GM23338 (cell line): ENCODE results near the gene PPDPF. TPM values are rescaled to one million over a fixed set of nuclear protein-coding genes. Genes with fewer than 3 reads are reported as not detected.

Source experiments
- ATAC-seq: fragments of 200-7000 bp; cut with Tn5 transposase; 3 replicates; pipeline ENCODE4 v1.9.1; 2020
- DNase-seq: peaks from one replicate; pipeline ENCODE4 v3.0.0-alpha.2; 2015; ENCODE audit warnings: low spot score
- H2AFZ ChIP-seq: fragments of 200-600 bp; sonication (generic); 2 replicates; pipeline ENCODE4 v1.8.0; 2016; ENCODE audit warnings: antibody characterized with exemption, mild to moderate bottlenecking, moderate library complexity
- H3F3A ChIP-seq: fragments of 200-600 bp; sonication (generic); replicated peaks from 2 replicates; pipeline ENCODE4 v1.8.0; 2017; ENCODE audit warnings: antibody characterized with exemption, mixed run types, low read depth
- H3K27ac ChIP-seq: fragments of 200-600 bp; sonication (generic); 2 replicates; pipeline ENCODE4 v1.6.1; 2016; ENCODE audit warnings: low read depth
- H3K27me3 ChIP-seq: fragments of 200-600 bp; sonication (generic); 2 replicates; pipeline ENCODE4 v1.8.0; 2016; ENCODE audit warnings: mild to moderate bottlenecking, mixed run types, moderate library complexity; ENCODE audit not compliant: insufficient read depth
- H3K36me3 ChIP-seq: fragments of 200-600 bp; sonication (generic); 2 replicates; pipeline ENCODE4 v1.8.0; 2016; ENCODE audit warnings: mild to moderate bottlenecking; ENCODE audit not compliant: insufficient read depth
- H3K4me1 ChIP-seq: fragments of 200-600 bp; sonication (generic); 2 replicates; pipeline ENCODE4 v1.8.0; 2016; ENCODE audit warnings: mild to moderate bottlenecking, moderate library complexity; ENCODE audit not compliant: insufficient read depth
- H3K4me2 ChIP-seq: fragments of 200-600 bp; sonication (generic); 2 replicates; pipeline ENCODE4 v1.7.1; 2017; ENCODE audit warnings: mixed run types
- H3K4me3 ChIP-seq: fragments of 200-600 bp; sonication (generic); 2 replicates; pipeline ENCODE4 v1.6.1; 2016; ENCODE audit warnings: mixed run types
- H3K79me2 ChIP-seq: fragments of 200-600 bp; sonication (generic); replicated peaks from 2 replicates; pipeline ENCODE4 v1.8.0; 2017; ENCODE audit warnings: mild to moderate bottlenecking; ENCODE audit not compliant: insufficient read depth
- H3K9me2 ChIP-seq: fragments of 200-600 bp; sonication (generic); 2 replicates; pipeline ENCODE4 v1.8.0; 2017; ENCODE audit not compliant: insufficient read depth
- H4K20me1 ChIP-seq: fragments of 200-600 bp; sonication (generic); replicated peaks from 2 replicates; pipeline ENCODE4 v1.8.0; 2017; ENCODE audit warnings: mild to moderate bottlenecking; ENCODE audit not compliant: insufficient read depth
- H3K27ac Mint-ChIP-seq: 2 replicates; pipeline ENCODE4 v1.8.0; 2020; ENCODE audit warnings: inconsistent platforms, mild to moderate bottlenecking, moderate library complexity, mixed read lengths
- H3K27me3 Mint-ChIP-seq: 3 replicates; pipeline ENCODE4 v1.8.0; 2022; ENCODE audit warnings: low read depth, mild to moderate bottlenecking, moderate library complexity, mixed read lengths, inconsistent platforms; ENCODE audit not compliant: insufficient read depth, poor library complexity
- H3K36me3 Mint-ChIP-seq: 3 replicates; pipeline ENCODE4 v1.8.0; 2021; ENCODE audit warnings: low read depth, mild to moderate bottlenecking, inconsistent platforms, moderate library complexity, mixed read lengths
- H3K4me1 Mint-ChIP-seq: 3 replicates; pipeline ENCODE4 v1.8.0; 2020; ENCODE audit warnings: mild to moderate bottlenecking, inconsistent platforms, mixed read lengths
- H3K4me3 Mint-ChIP-seq: 3 replicates; pipeline ENCODE4 v1.8.0; 2021; ENCODE audit warnings: moderate library complexity, mild to moderate bottlenecking, inconsistent platforms, mixed read lengths
- H3K9me3 Mint-ChIP-seq: 3 replicates; pipeline ENCODE4 v1.8.0; 2020; ENCODE audit warnings: moderate library complexity, mild to moderate bottlenecking, inconsistent platforms, mixed read lengths
- CREB1 ChIP-seq: fragments of 250-450 bp; sonication (Bioruptor Pico); IDR thresholded peaks from 2 replicates; pipeline ENCODE4 v1.5.0; 2020; ENCODE audit warnings: low read depth, mild to moderate bottlenecking, moderate library complexity
- CTCF ChIP-seq, 2 experiments: fragments of 200-600 bp in 1 of 2; sonication (generic) in 1 of 2; conservative IDR thresholded peaks; 2 replicates each; pipeline versions ENCODE4 v1.5.1 to v1.6.1; 2016 to 2017; ENCODE audit warnings: antibody characterized with exemption in 2 of 2, low read depth in 2 of 2, mild to moderate bottlenecking in 2 of 2, moderate library complexity in 1 of 2
- ETS1 ChIP-seq: IDR thresholded peaks from 2 replicates; pipeline ENCODE4 v1.6.1; 2016; ENCODE audit warnings: antibody characterized with exemption
- EZH2 ChIP-seq: fragments of 200-600 bp; sonication (generic); IDR thresholded peaks from one replicate; pipeline ENCODE4 v1.8.0; 2017; ENCODE audit warnings: antibody characterized with exemption, mild to moderate bottlenecking, low read depth; ENCODE audit not compliant: unreplicated experiment
- JUNB ChIP-seq: IDR thresholded peaks from one replicate; pipeline ENCODE4 v1.6.1; 2016; ENCODE audit warnings: antibody characterized with exemption; ENCODE audit not compliant: unreplicated experiment
- NANOG ChIP-seq: IDR thresholded peaks from 2 replicates; pipeline ENCODE4 v1.6.1; 2016; ENCODE audit warnings: antibody characterized with exemption, borderline replicate concordance
- POLR2AphosphoS5 ChIP-seq: IDR thresholded peaks from 2 replicates; pipeline ENCODE4 v1.6.1; 2016; ENCODE audit warnings: antibody characterized with exemption, low read depth
- STAT1 ChIP-seq: IDR thresholded peaks from one replicate; pipeline ENCODE4 v1.6.1; 2016; ENCODE audit warnings: antibody characterized with exemption; ENCODE audit not compliant: unreplicated experiment
- ZNF114 ChIP-seq: fragments of 250-450 bp; sonication (Bioruptor Pico); IDR thresholded peaks from 2 replicates; pipeline ENCODE4 v1.5.0; 2020; ENCODE audit warnings: mild to moderate bottlenecking, moderate library complexity
- polyA plus RNA-seq: library from polyadenylated mRNA; unstranded; fragments of >200 nt; fragmentation: Nextera tagmentation; extraction: Ambion mirVana; gene quantifications from 2 replicates; pipeline ENCODE4 v1.2.1, GENCODE V29; 2016
- total RNA-seq: library from RNA; depleted of rRNA; stranded (reverse); fragments of >200 nt; shearing (Covaris generic); gene quantifications from 2 replicates; pipeline ENCODE4 v1.2.3, GENCODE V29; 2014

Gene PPDPF
- total and polyA plus RNA-seq, 2 experiments from 2014 or later, result 83.9 to 141 TPM

- TF ChIP-seq CTCF (conservative IDR thresholded peaks at IDR 0.05; ENCODE audit: low read depth in 2 of 2), result peak; percentile 84 to 91
- TF ChIP-seq NANOG, result no peak
- TF ChIP-seq ZNF114 (CRISPR knock-in tag), result no peak
- peak; percentile 46 for TF ChIP-seq CREB1 (CRISPR knock-in tag)
Measured at GRCh38 chr20:63495741-63496595, 24.6 kb upstream of the PPDPF start (continued).

DNA sequence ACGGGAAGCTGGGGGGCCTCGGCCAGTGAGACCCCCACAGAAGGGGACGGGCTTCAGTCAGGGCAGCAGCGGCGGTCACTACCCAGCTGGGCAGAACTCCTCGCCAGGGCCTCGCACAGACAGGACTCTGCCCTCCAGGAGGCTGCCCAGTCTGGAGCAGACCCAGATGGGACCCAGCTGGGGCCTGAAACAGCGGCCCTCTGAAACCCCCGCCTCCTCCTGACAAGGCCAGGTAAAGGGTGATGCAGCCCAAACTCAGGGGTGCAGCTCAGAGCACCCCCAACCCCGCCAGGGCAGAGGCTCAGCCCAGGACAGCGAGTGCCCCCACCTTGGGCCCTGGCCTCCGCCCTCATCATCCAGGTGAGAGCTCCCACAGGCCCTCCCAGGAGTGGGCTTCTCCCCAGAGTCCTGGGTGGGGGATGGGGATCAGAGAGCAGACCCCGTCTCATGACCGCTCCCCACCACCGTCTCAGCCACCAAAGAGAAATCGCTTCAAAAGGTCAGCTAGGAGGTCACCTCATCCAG, 23.9 kb upstream of the PPDPF start:
- H3K36me3 ChIP-seq, result no peaks in the 10 kb centered on the region
- peaks cover 14% of the 10 kb centered on the region; the same call in 1 of the 2 replicates for H3K4me1 ChIP-seq
- no peak for DNase-seq
- H2AFZ ChIP-seq, result peak overlapping the region; percentile 91; the same call in 1 of the 2 replicates
- peak; percentile 15 for ATAC-seq
- H4K20me1 ChIP-seq, result no peaks in the 10 kb centered on the region
- no peaks in the 10 kb centered on the region for H3K79me2 ChIP-seq
- Mint-ChIP-seq H3K9me3 (peaks cover 3% of the 10 kb centered on the region; the same call in 1 of the 3 replicates), H3K27ac (no peak overlapping the region), H3K36me3 (peaks cover 13% of the 10 kb centered on the region), H3K4me1 (peaks cover 5% of the 10 kb centered on the region; the same call in 2 of the 3 replicates), H3K4me3 (no peak overlapping the region), H3K27me3 (peaks cover 34% of the 10 kb centered on the region)
- H3K4me2 ChIP-seq, result peak overlapping the region; percentile 81
- H3F3A ChIP-seq, result no peaks in the 10 kb centered on the region
- H3K4me3 ChIP-seq, result peak overlapping the region; percentile 45; the same call in 1 of the 2 replicates
- H3K27me3 ChIP-seq, result peaks cover 36% of the 10 kb centered on the region
- H3K27ac ChIP-seq, result no peak overlapping the region
- no peak for TF ChIP-seq EZH2
- H3K9me2 ChIP-seq, result 0 out of 2 replicates have a peak, but pooled peaks cover 1% of the 10 kb centered on the region

- no peaks in the 10 kb centered on the region for H3F3A ChIP-seq
- peaks cover 36% of the 10 kb centered on the region for H3K27me3 ChIP-seq
- no peaks in the 10 kb centered on the region for H3K36me3 ChIP-seq
- H2AFZ ChIP-seq, result no peak overlapping the region
- no peak overlapping the region for H3K27ac Mint-ChIP-seq
- ATAC-seq, result no peak
- H3K4me3 ChIP-seq, result peak overlapping the region; percentile 56; the same call in 1 of the 2 replicates
- H3K4me2 ChIP-seq, result peak overlapping the region; percentile 81
- peaks cover 5% of the 10 kb centered on the region; the same call in 2 of the 3 replicates for H3K4me1 Mint-ChIP-seq
- H3K9me2 ChIP-seq, result no peaks in the 10 kb centered on the region
- no peak for DNase-seq
- no peak overlapping the region for H3K27ac ChIP-seq
- peaks cover under 1% of the 10 kb centered on the region; the same call in 1 of the 3 replicates for H3K9me3 Mint-ChIP-seq
- H4K20me1 ChIP-seq, result no peaks in the 10 kb centered on the region
- peaks cover 30% of the 10 kb centered on the region for H3K27me3 Mint-ChIP-seq
- peaks cover 6% of the 10 kb centered on the region for H3K36me3 Mint-ChIP-seq
- 0 out of 3 replicates have a peak overlapping the region, but pooled peaks have one; percentile 23 for H3K4me3 Mint-ChIP-seq
- peaks cover 17% of the 10 kb centered on the region for H3K4me1 ChIP-seq
- H3K79me2 ChIP-seq, result no peaks in the 10 kb centered on the region
- TF ChIP-seq ETS1 (no peak), NANOG (no peak), STAT1 (no peak), CREB1 (CRISPR knock-in tag) (no peak), POLR2AphosphoS5 (no peak), JUNB (no peak)
Measured at GRCh38 chr20:63497138-63497945, 23.2 kb upstream of the PPDPF start.
